Measurements from ENCODE around the gene GATA2. TPM values are rescaled to one million over a fixed set of nuclear protein-coding genes. Genes with fewer than 3 reads are reported as not detected.

Gene GATA2
- total RNA-seq, 1 experiment from 2014 or later = 12.5 TPM

- intact Hi-C loops (cut with micrococcal nuclease; ENCODE audit: unreplicated experiment) = no loop called here
- Mint-ChIP-seq H3K4me1 (ENCODE audit: low read depth, unreplicated experiment) (no peaks in the 10 kb centered on the region), H3K27ac (ENCODE audit: unreplicated experiment) (peak overlapping the region; percentile 71), H3K36me3 (ENCODE audit: insufficient read depth, unreplicated experiment) (no peaks in the 10 kb centered on the region), H3K4me3 (ENCODE audit: unreplicated experiment) (no peak overlapping the region), H3K27me3 (ENCODE audit: insufficient read depth, unreplicated experiment) (no peaks in the 10 kb centered on the region), H3K9me3 (ENCODE audit: unreplicated experiment) (no peaks in the 10 kb centered on the region)
- no peaks in the 10 kb centered on the region for H3K36me3 ChIP-seq (ENCODE audit: control insufficient read depth, insufficient read depth, low read length)
- H3K27me3 ChIP-seq (replicated peaks; ENCODE audit: control insufficient read depth, insufficient read depth, low read length) = no peaks in the 10 kb centered on the region
- ChIA-PET CTCF (interaction anchor here (0.6 kb wide), 1 partner anchor 50 kb away, joined by 3 read pairs; no protein-coding TSS in a partner anchor), POLR2A (no interaction called here)
- no peak for TF ChIP-seq CTCF (IDR thresholded peaks at IDR 0.05; ENCODE audit: insufficient read depth in 1 of 2, low read depth in 1 of 2, low read length in 1 of 2, severe bottlenecking in 1 of 2, unreplicated experiment in 1 of 2)
- BruUV-seq (replicated peaks) = no TSS peak
- no peak for DNase-seq
- 0 out of 2 replicates have a peak, but pooled peaks cover 4% of the 10 kb centered on the region for H3K4me1 ChIP-seq
- no peak overlapping the region for H3K4me3 ChIP-seq (ENCODE audit: low read depth, low read length)
- no peaks in the 10 kb centered on the region for H3K9me3 ChIP-seq
Observed at GRCh38 chr3:128482666-128483656, 10.0 kb downstream of the GATA2 start.

- Mint-ChIP-seq H3K27me3 (ENCODE audit: insufficient read depth, unreplicated experiment) (no peaks in the 10 kb centered on the region), H3K9me3 (ENCODE audit: unreplicated experiment) (no peaks in the 10 kb centered on the region), H3K36me3 (ENCODE audit: insufficient read depth, unreplicated experiment) (no peaks in the 10 kb centered on the region), H3K27ac (ENCODE audit: unreplicated experiment) (no peak overlapping the region), H3K4me3 (ENCODE audit: unreplicated experiment) (no peak overlapping the region), H3K4me1 (ENCODE audit: low read depth, unreplicated experiment) (no peaks in the 10 kb centered on the region)
- ChIA-PET CTCF (no interaction called here), POLR2A (no interaction called here)
- no peak for TF ChIP-seq CTCF (IDR thresholded peaks at IDR 0.05; ENCODE audit: insufficient read depth in 1 of 2, low read depth in 1 of 2, low read length in 1 of 2, severe bottlenecking in 1 of 2, unreplicated experiment in 1 of 2)
- Histone ChIP-seq H3K4me3 (ENCODE audit: low read depth, low read length) (no peak overlapping the region), H3K9me3 (no peaks in the 10 kb centered on the region), H3K4me1 (0 out of 2 replicates have a peak, but pooled peaks cover 4% of the 10 kb centered on the region), H3K36me3 (ENCODE audit: control insufficient read depth, insufficient read depth, low read length) (no peaks in the 10 kb centered on the region), H3K27me3 (replicated peaks; ENCODE audit: control insufficient read depth, insufficient read depth, low read length) (no peaks in the 10 kb centered on the region)
- no peak for DNase-seq
- BruUV-seq (replicated peaks) = no TSS peak
- intact Hi-C loops (cut with micrococcal nuclease; ENCODE audit: unreplicated experiment) = no loop called here
Observed at GRCh38 chr3:128482175-128482574, 10.8 kb downstream of the GATA2 start.

GRCh38 chr3:128481438-128481942 lies 11.5 kb downstream of the GATA2 start:
- ChIA-PET CTCF (no interaction called here), POLR2A (no interaction called here)
- BruUV-seq (replicated peaks) = no TSS peak

More at GRCh38 chr3:128481438-128481942, 11.5 kb downstream of the GATA2 start:
- intact Hi-C loops (cut with micrococcal nuclease; ENCODE audit: unreplicated experiment) = no loop called here
- Mint-ChIP-seq H3K9me3 (ENCODE audit: unreplicated experiment) (no peaks in the 10 kb centered on the region), H3K27ac (ENCODE audit: unreplicated experiment) (no peak overlapping the region), H3K27me3 (ENCODE audit: insufficient read depth, unreplicated experiment) (no peaks in the 10 kb centered on the region), H3K4me3 (ENCODE audit: unreplicated experiment) (no peak overlapping the region), H3K36me3 (ENCODE audit: insufficient read depth, unreplicated experiment) (no peaks in the 10 kb centered on the region), H3K4me1 (ENCODE audit: low read depth, unreplicated experiment) (no peaks in the 10 kb centered on the region)
- Histone ChIP-seq H3K27me3 (replicated peaks; ENCODE audit: control insufficient read depth, insufficient read depth, low read length) (no peaks in the 10 kb centered on the region), H3K9me3 (no peaks in the 10 kb centered on the region), H3K4me1 (0 out of 2 replicates have a peak, but pooled peaks cover 4% of the 10 kb centered on the region), H3K36me3 (ENCODE audit: control insufficient read depth, insufficient read depth, low read length) (no peaks in the 10 kb centered on the region), H3K4me3 (ENCODE audit: low read depth, low read length) (no peak overlapping the region)
- TF ChIP-seq CTCF (IDR thresholded peaks at IDR 0.05; ENCODE audit: insufficient read depth in 1 of 2, low read depth in 1 of 2, low read length in 1 of 2, severe bottlenecking in 1 of 2, unreplicated experiment in 1 of 2) = no peak
- no peak for DNase-seq

Data from Caco-2 (cell line).